ENCODE results near the gene HMCN2.
"Not testable (repeated sequence)": the region's sequence is repeated elsewhere in the genome, so short reads cannot be mapped to it uniquely, and the experiment has no call there.

The HMCN2 gene

DNA sequence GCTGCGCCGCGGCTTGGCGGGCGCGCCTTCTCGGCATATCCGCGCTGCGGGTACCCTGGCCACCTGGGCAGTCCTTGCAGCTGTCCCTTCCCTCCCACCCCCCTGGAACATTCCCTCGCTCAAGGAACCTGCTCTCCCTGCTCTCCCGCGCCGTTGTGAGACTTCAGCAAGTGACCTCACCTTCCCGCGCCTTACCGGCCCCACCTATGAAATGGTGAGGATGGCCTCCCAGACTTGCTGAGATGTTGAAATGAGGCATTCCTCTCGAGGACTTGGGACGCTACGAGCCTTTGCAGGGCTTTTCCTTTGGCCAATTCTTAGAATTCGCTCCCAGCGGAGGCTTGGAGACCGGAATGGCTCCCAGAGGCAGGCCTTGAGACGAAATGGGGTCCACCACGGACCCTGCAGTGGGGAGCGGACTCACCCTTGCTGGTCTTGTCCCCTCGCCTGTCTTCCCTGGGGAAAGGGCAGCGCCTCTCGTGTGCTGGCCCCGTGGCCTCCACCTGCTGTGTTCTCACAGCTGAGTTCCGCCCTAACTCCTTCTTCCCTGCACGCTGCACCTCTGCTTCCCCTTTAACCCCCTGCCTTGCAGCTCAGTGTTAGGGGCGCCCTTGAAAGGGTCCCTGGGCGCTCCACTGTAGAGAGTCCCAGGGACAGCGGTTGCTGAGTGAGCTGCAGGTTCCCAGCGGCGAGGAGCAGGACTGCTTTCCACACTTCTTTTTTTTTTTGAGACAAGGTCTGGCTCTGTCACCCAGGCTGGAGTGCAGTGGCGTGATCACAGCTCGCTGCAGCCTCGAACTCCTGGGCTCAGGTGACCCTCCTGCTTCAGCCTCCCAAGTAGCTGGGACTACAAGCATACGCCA lies 907 bp downstream of the HMCN2 start:
- DNase-seq = peak; percentile 3

DNA sequence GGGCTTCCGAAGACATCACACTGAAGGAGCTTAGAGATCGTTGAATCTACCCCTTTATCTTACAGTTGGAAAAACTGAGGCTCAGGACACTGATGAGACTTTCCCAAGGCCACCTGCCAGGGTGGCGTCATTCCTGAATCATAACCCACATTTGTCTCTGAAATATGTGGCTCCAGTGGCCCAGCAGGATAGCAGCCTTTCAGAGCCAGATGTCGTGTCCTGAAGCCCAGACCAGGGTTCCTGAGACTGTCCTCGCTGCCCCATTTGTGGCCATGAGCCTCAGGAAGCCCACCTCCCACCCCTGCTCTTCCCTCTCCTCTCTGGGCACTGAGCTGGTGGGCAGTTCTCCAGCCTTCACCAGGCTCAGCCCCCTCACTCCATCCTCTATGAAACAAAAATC lies 2.4 kb downstream of the HMCN2 start:
- peak; percentile 32 for DNase-seq

DNA sequence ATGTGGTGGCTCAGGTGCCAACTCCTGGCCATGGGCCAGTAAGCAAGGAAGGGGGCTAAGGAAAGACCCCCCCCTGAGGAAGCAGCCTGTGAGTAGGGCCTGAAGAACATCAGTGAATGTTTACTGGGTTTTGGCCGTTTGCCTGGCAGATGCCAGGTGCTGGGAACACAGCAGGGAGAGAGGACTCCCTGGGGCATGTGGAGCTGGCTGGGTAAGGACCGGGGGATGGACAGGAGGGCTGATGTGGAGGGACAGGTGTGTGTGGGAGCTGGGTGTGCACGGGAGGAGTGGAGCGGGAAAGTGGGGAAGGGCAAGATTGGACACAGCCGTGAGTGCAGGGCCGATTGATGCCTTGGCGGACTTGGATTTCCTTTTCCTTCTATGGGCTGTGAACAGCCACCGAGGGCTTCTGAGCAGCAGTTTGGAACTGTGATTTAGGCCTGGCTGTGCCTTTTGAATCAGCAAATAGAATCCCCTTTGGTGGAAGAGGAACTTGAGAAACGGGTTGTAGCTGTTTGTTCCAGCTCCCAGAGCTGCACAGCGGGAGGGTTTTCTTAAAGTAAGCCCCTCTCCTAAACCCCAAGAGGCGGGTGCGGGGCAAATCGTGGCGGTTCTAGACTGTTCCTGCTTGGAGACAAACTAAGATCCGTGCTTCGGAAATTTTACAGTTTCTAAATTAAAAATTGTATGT lies 3.1 kb downstream of the HMCN2 start:
- peak; percentile 40 for DNase-seq

DNA sequence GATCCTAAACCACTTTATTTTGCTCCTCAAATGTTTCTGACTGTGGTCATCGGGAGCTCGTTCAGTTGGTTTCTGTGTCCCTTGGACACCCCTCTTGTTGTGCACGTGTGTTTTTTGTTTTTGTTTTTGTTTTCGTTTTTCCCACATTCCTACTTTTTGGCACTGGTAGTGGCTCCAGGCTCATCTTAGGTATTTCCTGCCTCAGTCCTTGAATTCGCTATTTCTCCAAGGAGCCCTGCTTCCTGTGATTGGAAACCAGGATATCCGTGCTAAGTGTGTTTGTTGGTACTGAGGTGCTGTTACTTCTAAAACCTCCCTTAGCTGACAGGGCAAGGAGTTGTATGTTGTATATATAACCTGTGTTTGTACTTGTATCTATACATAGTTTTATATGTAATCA lies 5.9 kb downstream of the HMCN2 start:
- peak; percentile 1 for DNase-seq

DNA sequence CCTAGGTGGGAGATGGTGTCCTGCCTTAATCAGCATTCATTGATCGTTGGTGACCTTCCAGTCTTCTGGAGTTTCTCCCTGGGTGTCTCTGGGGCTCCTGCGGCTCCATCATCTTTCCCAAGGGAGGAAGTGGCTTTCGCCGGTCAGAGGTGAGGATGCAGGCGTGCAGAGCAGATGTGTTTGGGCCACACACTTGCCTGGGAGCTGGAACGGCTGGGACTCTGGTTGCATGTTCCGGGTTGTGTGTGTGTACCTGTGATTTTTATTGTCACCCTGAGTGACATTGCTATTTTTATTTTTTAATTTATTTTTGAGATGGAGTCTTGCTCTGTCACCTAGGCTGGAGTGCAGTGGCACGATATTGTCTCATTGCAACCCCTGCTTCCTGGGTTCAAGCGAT lies 9.6 kb downstream of the HMCN2 start:
- no peak for DNase-seq

DNA sequence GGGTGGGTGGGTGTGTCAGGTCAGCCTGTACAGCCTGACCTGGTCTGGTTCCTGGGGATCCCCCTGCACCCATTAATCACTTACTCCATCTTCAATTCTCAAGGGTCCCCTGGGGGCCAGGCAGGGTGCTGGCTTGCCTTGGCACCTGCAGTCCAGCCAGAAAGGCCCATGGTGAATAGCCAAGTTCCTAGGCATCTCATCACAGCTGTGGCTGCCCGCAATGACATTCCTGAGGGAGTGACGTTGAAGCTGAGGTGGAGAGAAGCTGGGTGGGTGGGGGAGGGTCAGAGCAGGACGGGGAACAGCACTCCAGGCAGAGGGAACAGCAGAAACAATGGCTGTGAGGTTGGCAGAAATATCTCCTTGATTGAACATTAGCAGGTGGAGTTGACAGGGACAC lies 10.6 kb downstream of the HMCN2 start:
- no peak for DNase-seq

DNA sequence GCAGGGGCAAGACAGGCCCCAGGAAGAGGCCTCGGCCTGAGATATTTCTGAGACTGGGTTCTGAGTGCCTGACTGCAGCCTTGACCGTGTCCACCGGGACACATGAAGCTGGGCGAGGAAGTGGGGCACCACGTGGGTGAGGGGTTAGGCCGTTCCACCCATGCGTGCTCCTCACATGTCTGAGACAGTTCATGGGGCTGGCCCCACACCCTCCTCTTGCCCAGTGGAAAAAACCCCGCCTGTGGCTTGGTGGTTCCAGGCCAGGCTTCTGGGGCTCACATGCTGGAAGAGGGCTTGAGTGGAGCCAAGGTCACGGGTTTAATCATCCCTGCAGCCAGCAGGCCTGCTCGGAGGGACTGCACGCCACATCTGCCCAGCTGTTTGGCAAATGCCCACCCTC lies 11.4 kb downstream of the HMCN2 start:
- DNase-seq = no peak

DNA sequence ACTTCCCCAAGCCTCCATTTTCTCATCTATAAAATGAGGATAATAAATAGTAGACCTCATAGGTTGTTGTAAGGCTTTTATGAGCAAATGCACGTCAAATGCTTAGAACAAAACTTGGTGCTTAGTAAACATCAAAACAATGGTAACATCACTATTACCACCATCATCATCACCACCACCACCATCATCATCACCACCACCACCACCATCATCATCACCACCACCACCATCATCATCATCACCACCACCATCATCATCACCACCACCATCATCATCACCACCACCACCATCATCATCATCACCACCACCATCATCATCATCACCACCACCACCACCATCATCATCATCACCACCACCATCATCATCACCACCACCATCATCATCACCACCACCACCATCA lies 12.0 kb downstream of the HMCN2 start:
- not testable (repeated sequence) for DNase-seq

DNA sequence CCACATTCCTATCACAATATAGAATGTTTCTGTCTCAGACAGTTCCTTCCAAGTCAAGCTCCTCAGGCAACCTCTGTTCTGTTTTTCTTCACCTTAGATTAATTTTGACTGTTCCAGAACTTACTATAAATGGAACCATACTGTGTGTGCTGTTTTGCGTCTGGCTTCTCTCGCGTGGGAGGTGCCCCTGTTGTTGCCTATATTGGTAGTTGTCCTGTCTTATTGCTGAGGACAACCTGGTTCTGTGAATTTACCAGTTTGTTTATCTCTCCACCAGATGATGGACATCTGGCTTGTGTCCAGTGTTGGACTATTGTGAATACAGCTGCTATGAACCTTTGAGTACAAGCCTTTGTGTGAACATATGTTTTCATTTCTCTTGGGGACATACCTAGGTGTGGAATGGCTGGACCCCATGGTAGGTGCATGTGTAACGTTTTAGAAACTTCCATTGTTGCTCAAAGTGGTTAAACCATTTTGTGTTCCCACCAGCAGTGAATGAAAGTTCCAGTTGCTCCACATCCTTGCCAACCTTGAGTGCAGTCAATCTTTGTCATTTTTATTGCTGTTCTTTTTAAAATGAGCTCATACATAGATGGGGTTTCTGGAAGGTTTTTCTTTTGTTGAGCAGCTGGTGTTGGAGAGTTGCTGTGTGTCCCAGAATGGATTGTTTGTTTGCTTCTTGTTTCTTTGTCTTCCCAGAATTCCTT lies 18.1 kb downstream of the HMCN2 start:
- DNase-seq = no peak

DNA sequence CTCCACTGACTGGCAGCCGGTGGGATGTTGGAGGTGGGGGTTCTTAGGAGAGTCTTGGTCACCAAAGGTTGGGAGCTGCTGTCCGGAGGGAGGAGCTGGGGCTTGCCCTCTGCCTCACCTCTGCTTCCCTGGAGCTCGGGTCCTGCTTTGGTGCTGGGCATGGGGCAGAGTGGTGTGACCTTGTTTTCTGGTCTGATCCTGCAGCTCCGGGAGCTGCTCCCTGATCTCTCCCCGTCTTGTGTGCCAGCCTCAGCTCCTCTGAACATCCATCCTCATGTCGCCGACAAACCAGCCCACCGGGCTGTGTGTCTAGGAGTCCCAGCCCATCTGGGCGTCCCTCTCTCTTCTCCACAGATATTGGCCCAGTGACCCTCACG lies 18.7 kb downstream of the HMCN2 start:
- DNase-seq = no peak

DNA sequence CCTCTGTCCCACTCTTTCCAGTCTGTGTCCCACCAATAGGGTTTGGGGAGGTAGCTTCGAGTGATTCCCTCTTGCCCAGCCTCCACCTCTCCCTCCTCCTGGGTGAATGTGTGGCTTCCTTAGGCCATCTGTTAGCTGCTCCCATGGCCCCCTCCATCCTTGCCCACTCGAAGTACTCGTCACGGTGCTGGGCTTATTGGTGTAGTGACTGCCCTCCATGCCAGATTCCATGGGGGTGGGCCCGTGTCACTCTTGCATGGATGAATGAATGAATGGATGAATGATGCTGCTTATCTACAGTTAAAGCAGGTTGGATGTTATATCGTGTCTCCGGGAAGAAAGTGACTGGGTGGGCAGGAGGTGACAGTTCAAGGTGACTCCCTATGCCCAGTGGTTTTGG lies 19.1 kb downstream of the HMCN2 start:
- no peak for DNase-seq

DNA sequence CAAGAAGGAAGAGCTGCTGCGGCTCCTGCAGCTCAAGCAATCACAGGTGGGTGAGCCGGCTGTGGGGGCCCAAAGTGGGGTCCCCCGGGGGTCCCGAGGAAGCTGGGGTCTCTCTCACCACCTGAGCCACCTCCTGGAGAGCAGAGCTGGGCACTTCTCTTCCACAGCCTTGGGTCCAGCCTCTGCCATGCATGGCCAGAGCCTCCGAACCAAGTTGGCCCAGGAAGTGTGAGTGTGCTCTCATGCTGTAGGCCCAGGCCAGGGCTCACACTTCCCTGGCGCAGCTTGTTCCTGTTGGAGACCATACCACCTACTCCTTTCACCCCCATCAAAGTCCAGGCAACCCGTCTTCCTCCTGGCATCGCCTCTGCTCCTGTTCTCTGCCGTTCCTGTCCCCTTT lies 19.7 kb downstream of the HMCN2 start:
- no peak for DNase-seq

DNA sequence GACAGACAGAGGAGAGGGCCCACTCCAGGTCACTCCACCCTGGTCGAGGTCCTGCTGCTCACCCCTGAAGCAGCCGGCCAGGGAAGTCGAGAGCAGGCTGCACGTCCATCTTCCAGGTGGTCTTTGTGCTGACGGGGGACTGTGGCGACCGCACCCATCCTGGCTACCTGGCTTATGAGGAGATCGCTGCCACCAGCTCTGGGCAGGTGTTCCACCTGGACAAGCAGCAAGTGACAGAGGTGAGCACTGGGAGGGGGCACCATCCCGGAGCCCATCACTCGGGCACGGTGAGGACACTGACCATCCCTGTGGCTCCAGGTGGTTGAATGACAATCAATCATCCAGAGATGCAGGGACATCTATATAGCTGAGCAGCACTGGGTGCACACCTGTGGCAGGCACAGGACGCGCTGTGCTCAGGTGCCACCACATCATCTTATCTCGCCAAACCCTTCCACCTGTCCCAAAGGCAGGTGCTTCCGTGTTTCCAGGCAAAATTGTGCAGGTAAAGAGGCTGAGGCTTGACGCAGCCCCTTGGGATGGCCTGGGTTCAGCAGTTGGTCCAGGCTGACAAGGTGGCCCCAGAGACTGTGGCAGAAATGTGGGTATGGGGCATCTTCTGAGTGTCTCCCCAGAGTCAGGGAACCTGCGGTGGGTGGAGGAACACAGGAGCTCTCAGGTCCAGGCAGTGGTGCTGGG lies 20.7 kb downstream of the HMCN2 start:
- DNase-seq = no peak

DNA sequence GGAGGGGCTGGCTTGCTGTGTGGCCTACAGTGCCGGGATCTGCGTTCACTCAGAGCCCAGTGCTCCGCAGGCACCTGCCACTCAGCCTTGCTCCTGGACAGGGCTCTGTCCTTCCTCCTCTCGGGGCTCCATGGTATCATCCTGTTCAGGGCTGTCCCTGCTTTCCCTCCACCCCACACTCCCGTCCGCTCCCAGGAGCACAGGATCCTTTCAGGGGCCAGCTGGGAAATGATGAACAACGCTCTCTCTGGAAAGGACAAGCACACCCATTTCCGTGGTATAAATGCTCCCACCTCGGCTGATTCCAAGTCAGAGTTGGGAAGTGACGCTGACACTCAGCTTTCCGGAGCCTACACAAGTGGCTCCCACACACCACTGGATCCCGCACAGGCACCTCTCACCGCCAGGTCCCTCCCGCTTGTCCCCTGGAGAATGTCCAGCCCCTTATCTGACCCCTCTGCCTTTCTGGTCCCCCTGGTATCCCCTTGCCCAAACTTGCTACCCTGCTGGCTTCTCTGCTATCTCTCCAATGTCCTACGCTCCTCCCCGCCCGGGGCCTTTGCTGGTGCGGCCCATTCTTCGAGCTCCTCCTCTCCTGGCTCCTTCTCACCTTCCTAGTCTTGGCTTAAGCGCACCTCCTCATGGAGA lies 21.3 kb downstream of the HMCN2 start:
- DNase-seq = no peak

DNA sequence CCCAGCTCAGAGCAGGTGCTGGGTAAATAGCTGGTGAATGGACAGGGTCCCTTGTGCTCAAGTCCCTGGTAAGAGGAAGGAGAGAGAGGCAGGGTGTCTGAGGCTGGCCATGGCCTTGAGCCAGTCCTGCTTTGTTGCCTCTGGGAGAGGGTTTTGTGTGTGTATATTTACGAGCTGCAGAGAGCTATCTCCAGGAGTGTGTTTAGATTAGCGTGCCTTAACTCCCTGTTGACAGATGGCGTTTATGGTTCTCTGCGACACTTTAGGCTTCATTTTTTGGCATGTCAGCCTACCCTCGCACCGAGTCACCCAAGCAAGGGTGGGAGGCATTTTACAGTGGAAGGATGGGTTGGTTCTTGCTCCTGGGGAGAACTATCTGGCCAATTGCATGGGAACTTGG lies 22.2 kb downstream of the HMCN2 start:
- DNase-seq = no peak

DNA sequence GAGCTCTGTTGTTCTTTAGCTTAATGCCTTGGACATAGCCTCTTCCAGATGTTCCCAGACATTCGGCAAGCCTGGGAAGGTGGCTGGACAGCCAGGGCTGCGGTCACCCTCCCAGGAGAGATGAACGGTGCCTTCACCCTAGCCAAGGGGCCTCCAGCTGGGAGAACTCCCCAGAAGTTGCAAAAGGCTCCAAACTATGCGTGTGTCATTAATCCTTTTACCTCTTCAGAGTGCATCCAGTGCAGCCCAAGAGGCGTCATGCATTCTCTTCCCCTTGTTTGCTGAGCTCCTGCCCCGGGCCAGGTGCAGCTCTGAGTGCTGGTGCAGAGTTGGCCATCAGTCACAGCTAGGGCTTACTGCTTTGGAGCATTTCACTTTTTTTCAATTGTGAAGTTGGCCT lies 22.8 kb downstream of the HMCN2 start:
- DNase-seq = no peak

DNA sequence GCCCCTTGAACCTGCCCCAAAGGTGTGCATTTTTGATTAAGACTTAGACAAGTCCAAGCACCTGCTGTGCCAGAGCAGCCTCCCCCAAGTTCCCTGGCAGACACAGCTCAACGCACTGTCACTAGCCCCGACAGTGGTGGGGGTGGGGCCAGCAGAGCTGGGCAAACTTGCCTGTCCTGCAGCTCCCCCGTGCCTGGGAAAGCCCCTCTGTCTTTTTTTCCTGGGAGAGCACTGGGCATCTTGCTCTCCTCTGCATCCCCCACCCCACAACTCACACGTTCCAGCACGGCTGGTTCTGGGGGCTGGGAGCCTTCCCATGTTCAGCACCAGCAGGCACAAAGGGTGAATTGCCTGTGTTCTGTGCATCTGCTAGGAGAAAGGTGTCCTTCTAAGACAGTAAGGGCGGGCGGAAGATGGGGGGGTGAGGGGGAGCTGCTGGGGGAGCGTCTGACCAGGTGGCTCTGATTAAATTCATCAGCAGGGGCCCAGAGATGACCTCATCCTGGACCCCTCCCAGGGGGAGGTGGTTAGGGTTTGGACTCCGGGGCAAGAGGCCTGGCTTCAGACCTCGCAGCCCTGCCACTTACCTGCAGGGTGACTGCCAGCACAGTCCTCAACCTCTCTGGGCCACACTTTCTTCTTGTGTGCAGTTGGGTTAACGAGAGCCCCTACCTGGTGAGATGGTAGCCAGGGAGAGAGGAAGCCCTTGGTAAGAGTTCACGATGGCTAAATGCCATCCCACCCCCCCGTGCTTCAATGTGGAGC lies 23.5 kb downstream of the HMCN2 start:
- no peak for DNase-seq

DNA sequence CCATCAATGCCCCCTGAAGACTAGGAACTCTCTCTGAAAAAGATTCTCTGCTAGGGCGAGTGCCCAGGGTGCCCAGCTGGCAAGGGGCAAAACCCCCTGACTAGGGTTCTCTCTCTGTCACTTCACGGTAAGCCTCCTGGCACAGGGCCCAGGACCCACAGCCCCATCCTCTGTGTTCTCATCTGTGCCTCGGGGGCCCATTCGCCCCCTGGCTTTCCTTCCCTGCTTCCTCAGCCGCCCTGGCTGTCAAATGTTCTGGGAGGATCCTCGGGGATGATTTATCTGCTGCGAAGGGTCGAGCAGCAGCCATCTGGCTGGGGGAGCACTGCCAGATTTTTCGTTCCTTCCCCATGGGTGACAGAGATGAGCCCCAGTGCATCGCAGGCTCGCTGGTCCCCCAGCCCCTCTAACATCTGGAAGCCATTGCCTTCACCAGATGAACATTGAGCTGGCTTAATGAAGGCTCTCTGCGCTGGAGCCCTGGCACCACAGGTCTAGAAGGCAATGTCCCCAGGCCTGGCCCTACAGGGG lies 24.2 kb downstream of the HMCN2 start:
- DNase-seq = no peak

DNA sequence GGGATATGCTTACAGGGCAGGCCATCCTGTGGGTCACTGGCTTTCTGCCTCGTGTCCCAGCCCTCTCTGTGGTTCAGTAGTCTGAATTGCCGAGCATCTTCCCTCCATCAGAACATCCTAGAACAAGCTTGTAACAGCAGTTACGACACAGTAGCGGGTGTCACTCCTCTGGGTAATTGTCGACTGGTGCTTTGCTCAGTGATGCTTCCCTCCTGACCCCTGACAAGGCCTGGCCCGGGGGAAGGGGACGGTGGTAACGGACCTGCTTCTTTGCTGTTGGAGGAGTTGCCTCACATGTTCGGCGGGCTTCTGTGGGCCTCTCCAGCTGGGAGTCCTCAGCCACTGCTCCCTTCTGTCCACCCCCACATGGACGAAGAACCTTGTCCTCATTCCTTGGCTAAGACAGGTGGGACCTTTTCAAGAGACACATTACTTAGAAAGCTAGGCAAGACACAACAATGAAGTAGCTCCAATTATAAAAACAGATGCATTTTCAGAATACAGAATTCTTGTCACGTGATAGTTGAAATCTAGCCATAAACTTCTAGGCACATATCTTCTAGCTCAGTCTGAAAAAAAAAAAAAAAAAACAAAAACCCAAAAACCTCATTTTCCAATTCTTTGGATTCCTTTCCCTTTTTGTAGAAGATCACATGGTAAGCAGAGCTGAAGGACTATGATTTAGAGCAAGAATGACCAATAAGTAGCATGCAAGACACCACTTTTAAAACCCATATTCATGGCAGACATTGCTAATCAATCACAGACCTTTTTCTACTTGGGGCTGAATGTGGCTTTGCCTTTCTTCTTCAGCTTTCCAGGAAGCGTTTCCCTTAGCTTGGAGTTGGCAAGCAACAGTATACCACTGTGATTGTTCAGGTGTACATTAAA lies 25.0 kb downstream of the HMCN2 start:
- no peak for DNase-seq

DNA sequence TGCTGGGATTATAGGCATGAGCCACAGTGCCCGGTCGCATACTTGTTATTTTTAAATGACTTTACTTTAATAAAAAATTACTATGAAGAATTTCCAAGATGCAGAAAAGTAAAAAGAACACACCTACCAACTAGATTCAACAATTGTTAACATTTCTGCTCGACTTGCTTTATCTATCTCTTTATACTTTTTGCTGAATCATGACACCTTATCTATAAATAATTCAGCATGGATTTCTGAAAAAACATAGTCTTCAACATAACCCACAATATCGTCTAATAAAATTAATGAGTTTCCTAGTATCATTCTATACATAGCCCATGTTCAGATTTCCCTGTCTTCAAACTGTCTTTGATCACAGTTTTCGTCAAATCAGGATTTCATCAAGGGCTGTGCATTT lies 25.9 kb downstream of the HMCN2 start:
- DNase-seq = no peak

DNA sequence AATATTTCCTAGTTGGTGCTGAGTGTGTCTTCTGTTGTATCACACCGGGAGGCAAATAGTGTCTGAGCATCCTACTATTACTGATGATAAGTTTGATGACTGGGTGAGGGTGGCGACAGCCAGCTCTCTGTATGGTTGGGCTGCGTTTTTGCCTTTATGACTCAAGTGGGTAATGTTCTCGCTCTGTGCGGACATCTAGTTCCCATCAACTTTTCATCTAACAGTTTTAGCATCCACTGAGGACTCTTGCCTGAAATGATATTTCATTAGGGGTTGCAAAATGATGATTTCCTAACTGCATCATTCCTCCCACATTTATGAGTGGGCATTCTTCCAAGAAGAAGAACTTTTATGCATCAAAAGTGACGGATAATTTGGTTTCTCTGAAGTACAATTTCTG lies 26.5 kb downstream of the HMCN2 start:
- DNase-seq = no peak
